ENCODE measurements around the gene SHTN1.

Gene SHTN1

DNA sequence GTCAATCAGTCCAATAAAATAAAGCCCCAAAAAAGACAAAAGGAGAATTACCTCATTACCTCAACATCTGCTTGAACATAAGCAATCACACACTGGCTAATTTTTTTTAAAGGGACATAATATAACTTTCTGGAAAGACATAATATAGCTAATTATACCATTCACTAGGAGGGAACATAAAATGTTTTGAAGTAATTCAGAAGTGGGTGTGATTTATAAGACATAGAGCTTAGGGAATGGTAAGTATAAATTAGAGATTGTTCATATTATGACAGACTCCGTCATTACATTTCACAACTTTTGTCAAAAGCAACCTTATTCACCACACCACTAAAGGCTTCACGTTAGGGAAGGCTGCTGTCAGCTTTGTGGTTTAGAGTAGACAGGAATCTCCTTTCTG, 3.8 kb downstream of the SHTN1 start:
- no peaks in the 10 kb centered on the region for H3K9me3 ChIP-seq (ENCODE audit: control insufficient read depth, insufficient read depth, low read length)
- H3K27ac ChIP-seq (ENCODE audit: low read depth, low read length): no peak overlapping the region
- H3K36me3 ChIP-seq (ENCODE audit: control insufficient read depth, insufficient read depth, low read length): no peaks in the 10 kb centered on the region
- no peak overlapping the region for H3K4me3 ChIP-seq (ENCODE audit: low read depth, low read length)
- H3K9ac ChIP-seq (ENCODE audit: low read depth, low read length): no peak overlapping the region
- peaks cover 9% of the 10 kb centered on the region for H3K27me3 ChIP-seq (ENCODE audit: control insufficient read depth, insufficient read depth, low read length)
- peaks cover 13% of the 10 kb centered on the region; the same call in 1 of the 2 replicates for H3K4me1 ChIP-seq (ENCODE audit: control insufficient read depth, insufficient read depth, low read length)

DNA sequence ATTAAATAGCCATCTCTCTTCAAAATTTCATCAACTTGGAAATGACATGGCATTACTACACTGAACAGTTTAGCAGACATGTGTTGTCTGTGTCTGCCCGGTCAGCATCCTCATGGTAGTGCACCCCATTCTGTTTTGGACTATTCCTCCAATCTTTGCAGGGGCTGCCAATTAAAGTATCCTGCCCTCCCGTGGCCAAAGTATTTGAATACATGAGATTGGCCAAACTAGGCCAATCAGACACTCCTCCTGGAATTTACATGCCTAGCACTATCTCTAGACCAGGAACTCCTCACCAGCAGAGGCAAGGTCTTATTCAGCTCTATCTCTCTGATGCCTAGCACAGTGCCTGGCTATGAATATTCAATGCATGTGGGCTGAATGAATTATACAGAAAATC, 4.4 kb downstream of the SHTN1 start:
- H3K27me3 ChIP-seq (ENCODE audit: control insufficient read depth, insufficient read depth, low read length): peaks cover 5% of the 10 kb centered on the region
- H3K36me3 ChIP-seq (ENCODE audit: control insufficient read depth, insufficient read depth, low read length): no peaks in the 10 kb centered on the region
- H3K9me3 ChIP-seq (ENCODE audit: control insufficient read depth, insufficient read depth, low read length): no peaks in the 10 kb centered on the region
- no peak overlapping the region for H3K9ac ChIP-seq (ENCODE audit: low read depth, low read length)
- H3K4me3 ChIP-seq (ENCODE audit: low read depth, low read length): no peak overlapping the region
- no peak overlapping the region for H3K27ac ChIP-seq (ENCODE audit: low read depth, low read length)
- H3K4me1 ChIP-seq (ENCODE audit: control insufficient read depth, insufficient read depth, low read length): peaks cover 16% of the 10 kb centered on the region

- Histone ChIP-seq H3K9me3 (ENCODE audit: control insufficient read depth, insufficient read depth, low read length) (no peaks in the 10 kb centered on the region), H3K4me1 (ENCODE audit: control insufficient read depth, insufficient read depth, low read length) (peaks cover 22% of the 10 kb centered on the region; the same call in 1 of the 2 replicates), H3K4me3 (ENCODE audit: low read depth, low read length) (no peak overlapping the region), H3K9ac (ENCODE audit: low read depth, low read length) (no peak overlapping the region), H3K27me3 (ENCODE audit: control insufficient read depth, insufficient read depth, low read length) (no peaks in the 10 kb centered on the region; the same call in 1 of the 2 replicates), H3K27ac (ENCODE audit: low read depth, low read length) (no peak overlapping the region), H3K36me3 (ENCODE audit: control insufficient read depth, insufficient read depth, low read length) (no peaks in the 10 kb centered on the region)
Observed at GRCh38 chr10:116998172-116998571, 6.8 kb downstream of the SHTN1 start.

DNA sequence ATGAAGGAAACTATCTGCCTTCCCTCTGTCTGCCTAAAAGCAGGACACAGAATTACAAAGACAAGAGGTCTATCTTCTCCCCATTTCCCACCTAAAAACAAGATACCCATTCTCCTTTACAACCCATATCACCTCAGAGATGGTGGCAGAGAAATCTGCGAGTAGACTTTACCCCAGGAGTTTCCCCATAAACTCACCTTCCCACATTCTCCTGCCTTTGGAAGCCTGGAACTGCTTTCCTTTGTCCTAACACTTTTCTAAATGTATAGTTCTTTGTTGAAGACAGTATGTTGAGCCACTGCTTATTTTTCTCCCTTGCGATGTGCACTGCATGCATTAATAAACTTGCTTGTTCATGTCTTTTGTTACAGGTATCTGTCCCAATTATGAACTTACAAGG, 8.0 kb downstream of the SHTN1 start:
- Histone ChIP-seq H3K36me3 (ENCODE audit: control insufficient read depth, insufficient read depth, low read length) (no peaks in the 10 kb centered on the region), H3K27me3 (ENCODE audit: control insufficient read depth, insufficient read depth, low read length) (no peaks in the 10 kb centered on the region; the same call in 1 of the 2 replicates), H3K27ac (ENCODE audit: low read depth, low read length) (no peak overlapping the region), H3K9ac (ENCODE audit: low read depth, low read length) (no peak overlapping the region), H3K9me3 (ENCODE audit: control insufficient read depth, insufficient read depth, low read length) (no peaks in the 10 kb centered on the region), H3K4me1 (ENCODE audit: control insufficient read depth, insufficient read depth, low read length) (peaks cover 29% of the 10 kb centered on the region), H3K4me3 (ENCODE audit: low read depth, low read length) (no peak overlapping the region)

DNA sequence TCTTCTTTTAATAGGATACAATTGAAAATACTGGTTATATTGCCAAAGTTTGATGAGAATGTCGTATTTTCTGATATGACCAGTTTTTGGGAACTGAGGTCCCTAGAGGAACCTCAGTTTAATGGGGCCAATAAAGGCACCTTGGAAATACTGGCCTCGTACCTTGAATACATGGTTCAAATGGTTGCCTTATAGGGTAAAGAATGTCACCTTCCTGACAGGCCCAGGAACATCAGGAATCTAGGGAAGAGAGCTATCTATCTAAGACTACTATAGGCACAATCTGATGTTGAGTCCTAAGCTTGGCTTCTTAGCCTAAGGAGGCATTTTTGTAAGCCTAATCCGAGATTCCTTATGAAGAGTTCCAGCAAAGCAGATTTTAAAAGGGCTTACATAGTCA, 9.3 kb downstream of the SHTN1 start:
- Histone ChIP-seq H3K4me3 (ENCODE audit: low read depth, low read length) (no peak overlapping the region), H3K4me1 (ENCODE audit: control insufficient read depth, insufficient read depth, low read length) (peaks cover 33% of the 10 kb centered on the region), H3K36me3 (ENCODE audit: control insufficient read depth, insufficient read depth, low read length) (no peaks in the 10 kb centered on the region), H3K27me3 (ENCODE audit: control insufficient read depth, insufficient read depth, low read length) (no peaks in the 10 kb centered on the region; the same call in 1 of the 2 replicates), H3K9ac (ENCODE audit: low read depth, low read length) (no peak overlapping the region), H3K9me3 (ENCODE audit: control insufficient read depth, insufficient read depth, low read length) (no peaks in the 10 kb centered on the region), H3K27ac (ENCODE audit: low read depth, low read length) (no peak overlapping the region)

DNA sequence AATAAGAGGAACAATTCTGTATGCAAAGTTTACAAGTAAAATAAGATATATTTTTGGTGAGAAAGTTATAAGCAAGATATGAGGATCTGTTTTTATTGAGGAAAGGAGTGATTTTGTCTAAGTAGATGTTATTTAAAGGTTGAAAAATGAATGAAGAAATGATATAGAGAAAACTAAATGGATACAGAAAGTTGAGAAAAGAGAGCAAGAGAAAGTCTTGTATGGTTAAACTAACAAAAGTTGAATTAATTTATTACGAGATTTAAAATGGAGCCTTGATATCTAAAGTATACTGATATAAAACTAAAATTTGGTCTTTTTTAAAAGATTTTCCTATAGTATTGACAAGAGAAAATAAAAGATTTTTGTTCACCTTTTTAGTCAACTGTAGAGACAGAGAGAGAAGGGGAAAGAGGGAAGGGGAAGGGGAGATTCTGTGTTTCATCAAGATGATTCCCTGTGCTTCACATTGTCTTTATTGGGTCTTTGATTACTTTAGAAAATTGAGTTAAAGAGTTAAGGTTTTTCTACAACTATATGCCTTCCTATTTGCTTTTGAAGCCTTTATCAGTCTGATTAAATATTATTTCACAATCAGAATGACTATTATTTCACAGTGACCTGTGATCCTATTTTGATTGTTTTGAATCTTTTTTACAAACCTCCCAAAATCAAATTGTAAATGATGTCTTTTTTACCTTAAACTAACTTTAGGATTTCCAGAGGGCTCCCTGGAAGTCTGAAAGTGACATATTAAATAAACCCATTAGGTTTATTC, 10.7 kb downstream of the SHTN1 start:
- Histone ChIP-seq H3K36me3 (ENCODE audit: control insufficient read depth, insufficient read depth, low read length) (no peaks in the 10 kb centered on the region), H3K27ac (ENCODE audit: low read depth, low read length) (no peak overlapping the region), H3K4me3 (ENCODE audit: low read depth, low read length) (no peak overlapping the region), H3K9me3 (ENCODE audit: control insufficient read depth, insufficient read depth, low read length) (no peaks in the 10 kb centered on the region), H3K9ac (ENCODE audit: low read depth, low read length) (no peak overlapping the region), H3K27me3 (ENCODE audit: control insufficient read depth, insufficient read depth, low read length) (no peaks in the 10 kb centered on the region; the same call in 1 of the 2 replicates), H3K4me1 (ENCODE audit: control insufficient read depth, insufficient read depth, low read length) (peaks cover 41% of the 10 kb centered on the region)

DNA sequence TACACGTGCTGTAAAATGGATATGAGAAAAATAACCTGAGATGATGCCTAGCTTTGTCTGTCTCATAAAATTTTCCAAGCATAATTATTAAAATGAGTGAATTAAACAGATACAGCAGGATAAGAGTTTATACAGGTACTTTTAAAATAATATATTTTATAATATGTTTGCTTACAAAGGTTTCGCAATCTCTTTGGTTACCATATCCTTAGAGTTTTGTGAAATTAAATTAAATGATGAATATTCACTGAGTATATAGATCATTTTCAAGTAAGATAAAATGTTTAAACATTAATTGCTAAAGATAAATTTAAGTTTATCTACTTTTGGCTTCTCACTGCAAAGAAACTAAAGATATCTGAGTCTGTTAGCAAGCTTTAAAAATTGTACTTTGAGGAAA, 11.4 kb downstream of the SHTN1 start:
- H3K4me1 ChIP-seq (ENCODE audit: control insufficient read depth, insufficient read depth, low read length): peaks cover 48% of the 10 kb centered on the region
- no peaks in the 10 kb centered on the region for H3K36me3 ChIP-seq (ENCODE audit: control insufficient read depth, insufficient read depth, low read length)
- H3K9me3 ChIP-seq (ENCODE audit: control insufficient read depth, insufficient read depth, low read length): no peaks in the 10 kb centered on the region
- H3K4me3 ChIP-seq (ENCODE audit: low read depth, low read length): no peak overlapping the region
- H3K27ac ChIP-seq (ENCODE audit: low read depth, low read length): no peak overlapping the region
- H3K9ac ChIP-seq (ENCODE audit: low read depth, low read length): no peak overlapping the region
- no peaks in the 10 kb centered on the region; the same call in 1 of the 2 replicates for H3K27me3 ChIP-seq (ENCODE audit: control insufficient read depth, insufficient read depth, low read length)

- Histone ChIP-seq H3K36me3 (ENCODE audit: control insufficient read depth, insufficient read depth, low read length) (no peaks in the 10 kb centered on the region), H3K27me3 (ENCODE audit: control insufficient read depth, insufficient read depth, low read length) (no peaks in the 10 kb centered on the region; the same call in 1 of the 2 replicates), H3K9me3 (ENCODE audit: control insufficient read depth, insufficient read depth, low read length) (no peaks in the 10 kb centered on the region), H3K4me1 (ENCODE audit: control insufficient read depth, insufficient read depth, low read length) (peaks cover 49% of the 10 kb centered on the region), H3K4me3 (ENCODE audit: low read depth, low read length) (no peak overlapping the region), H3K27ac (ENCODE audit: low read depth, low read length) (peak overlapping the region; percentile 78), H3K9ac (ENCODE audit: low read depth, low read length) (no peak overlapping the region)
Observed at GRCh38 chr10:116992183-116992582, 12.8 kb downstream of the SHTN1 start.

DNA sequence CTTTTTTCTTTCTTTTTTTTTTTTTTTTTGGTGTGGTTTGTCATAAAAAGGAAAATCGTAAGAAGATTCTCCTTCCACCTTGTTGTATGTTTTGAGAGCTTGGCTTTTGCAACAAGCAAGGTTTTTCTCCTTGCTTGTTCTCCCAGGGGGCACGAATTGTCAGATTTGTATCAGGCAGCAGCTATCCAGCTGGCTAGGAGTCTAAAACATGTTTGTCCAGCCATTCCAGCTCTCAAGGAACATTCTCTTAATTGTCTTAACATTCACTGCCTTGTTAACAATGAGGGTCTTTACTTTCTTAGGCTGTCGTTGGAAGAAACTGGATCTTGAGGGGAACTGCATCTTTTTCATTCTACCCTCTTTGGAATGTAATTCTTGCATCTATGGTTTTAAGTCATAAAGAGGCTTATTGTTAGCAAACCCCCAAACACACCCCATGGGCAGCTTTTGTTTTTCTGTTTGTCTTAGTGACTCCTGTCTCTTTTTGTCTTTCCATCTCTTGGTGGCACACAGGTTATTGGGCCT, 14.6 kb downstream of the SHTN1 start:
- Histone ChIP-seq H3K4me3 (ENCODE audit: low read depth, low read length) (no peak overlapping the region), H3K4me1 (ENCODE audit: control insufficient read depth, insufficient read depth, low read length) (peaks cover 41% of the 10 kb centered on the region), H3K36me3 (ENCODE audit: control insufficient read depth, insufficient read depth, low read length) (no peaks in the 10 kb centered on the region), H3K27ac (ENCODE audit: low read depth, low read length) (peak overlapping the region; percentile 11), H3K9ac (ENCODE audit: low read depth, low read length) (no peak overlapping the region), H3K9me3 (ENCODE audit: control insufficient read depth, insufficient read depth, low read length) (no peaks in the 10 kb centered on the region), H3K27me3 (ENCODE audit: control insufficient read depth, insufficient read depth, low read length) (no peaks in the 10 kb centered on the region; the same call in 1 of the 2 replicates)

DNA sequence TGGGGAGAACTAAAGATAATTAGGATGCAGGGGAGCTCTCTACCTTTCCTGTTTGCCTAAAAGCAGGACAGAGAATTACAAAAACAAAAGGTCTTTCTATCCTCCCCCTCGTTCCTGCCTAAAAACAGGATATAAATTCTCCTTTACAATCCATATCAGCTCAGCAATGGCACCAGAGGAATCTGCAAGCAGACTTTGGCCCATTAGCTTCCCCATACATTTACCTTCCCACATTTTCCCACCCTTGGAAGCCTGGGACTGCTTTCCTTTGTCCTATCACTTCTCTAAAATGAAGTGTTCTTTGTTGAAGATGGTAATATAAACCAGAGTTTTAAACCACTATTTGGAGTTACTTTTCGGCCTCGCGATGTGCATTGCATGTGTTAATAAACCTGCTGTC, 15.5 kb downstream of the SHTN1 start:
- peaks cover 39% of the 10 kb centered on the region for H3K4me1 ChIP-seq (ENCODE audit: control insufficient read depth, insufficient read depth, low read length)
- H3K27me3 ChIP-seq (ENCODE audit: control insufficient read depth, insufficient read depth, low read length): no peaks in the 10 kb centered on the region; the same call in 1 of the 2 replicates
- no peaks in the 10 kb centered on the region for H3K9me3 ChIP-seq (ENCODE audit: control insufficient read depth, insufficient read depth, low read length)
- no peak overlapping the region for H3K4me3 ChIP-seq (ENCODE audit: low read depth, low read length)
- no peaks in the 10 kb centered on the region for H3K36me3 ChIP-seq (ENCODE audit: control insufficient read depth, insufficient read depth, low read length)
- no peak overlapping the region for H3K9ac ChIP-seq (ENCODE audit: low read depth, low read length)
- H3K27ac ChIP-seq (ENCODE audit: low read depth, low read length): peak overlapping the region; percentile 74

- Histone ChIP-seq H3K27me3 (ENCODE audit: control insufficient read depth, insufficient read depth, low read length) (no peaks in the 10 kb centered on the region), H3K4me1 (ENCODE audit: control insufficient read depth, insufficient read depth, low read length) (peaks cover 39% of the 10 kb centered on the region), H3K4me3 (ENCODE audit: low read depth, low read length) (no peak overlapping the region), H3K9me3 (ENCODE audit: control insufficient read depth, insufficient read depth, low read length) (no peaks in the 10 kb centered on the region), H3K27ac (ENCODE audit: low read depth, low read length) (no peak overlapping the region), H3K9ac (ENCODE audit: low read depth, low read length) (no peak overlapping the region), H3K36me3 (ENCODE audit: control insufficient read depth, insufficient read depth, low read length) (no peaks in the 10 kb centered on the region)
Observed at GRCh38 chr10:116988311-116988710, 16.7 kb downstream of the SHTN1 start.
